HepG2 (cell line): ENCODE results near the gene IRX2. TPM values are rescaled to one million over a fixed set of nuclear protein-coding genes. Genes with fewer than 3 reads are reported as not detected.

Experiments
- ATAC-seq: fragments of 200-7000 bp; cut with Tn5 transposase; 3 replicates; pipeline ENCODE4 v1.9.1; 2020; ENCODE audit warnings: mild to moderate bottlenecking, moderate library complexity
- BruUV-seq: library from RNA; stranded (reverse); fragments of 400-500 nt; replicated peaks from 2 replicates; lab custom pipeline; 2021; lab: Mats Ljungman, UMichigan
- CTCF ChIA-PET: fragments of 300-600 bp; formaldehyde crosslinking; extraction: SDS; loops from one replicate; lab custom pipeline; 2021; ENCODE audit warnings: low total read pairs, inconsistent platforms, low intra/inter-chr PET ratio; lab: Yijun Ruan, JAX
- POLR2A ChIA-PET: fragments of 350-600 bp; sonication (Branson Sonifier 250); formaldehyde crosslinking; loops from one replicate; lab custom pipeline; 2020; ENCODE audit warnings: antibody characterized with exemption, inconsistent platforms; lab: Yijun Ruan, JAX
- DNase-seq: peaks from one replicate; pipeline ENCODE4 v3.0.0-alpha.2; 2015; ENCODE audit warnings: low spot score
- FAIRE-seq: peaks from 3 replicates; lab custom pipeline; 2011; peaks lifted over from hg19 to GRCh38; lab: Jason Lieb, UNC
- H2AFZ ChIP-seq: one replicate; pipeline ENCODE4 v1.6.1; 2011; ENCODE audit warnings: low read length, inconsistent platforms
- H3K27ac ChIP-seq: fragments of 300-600 bp; 3 replicates; pipeline ENCODE4 v1.8.0; 2011; ENCODE audit warnings: mixed run types, mild to moderate bottlenecking, mixed read lengths, low read length, inconsistent platforms; ENCODE audit not compliant: insufficient read depth; ENCODE audit errors: extremely low read length
- H3K27me3 ChIP-seq, 2 experiments: fragments of 200-600 bp in 1 of 2; 2 replicates in 1 of 2; 3 replicates in 1 of 2; pipeline versions ENCODE4 v1.6.0 to v1.8.0; 2011; ENCODE audit warnings: low read length in 2 of 2, mild to moderate bottlenecking in 2 of 2, moderate library complexity in 2 of 2, inconsistent platforms in 1 of 2; ENCODE audit not compliant: insufficient read depth in 2 of 2, control insufficient read depth in 1 of 2
- H3K36me3 ChIP-seq, 2 experiments: fragments of 200-600 bp in 1 of 2; replicated peaks in 1 of 2; 2 replicates in 1 of 2; 3 replicates in 1 of 2; pipeline versions ENCODE4 v1.5.1 to v1.8.0; 2011; ENCODE audit warnings: low read length in 2 of 2, inconsistent platforms in 1 of 2; ENCODE audit not compliant: insufficient read depth in 2 of 2, control insufficient read depth in 1 of 2
- H3K4me1 ChIP-seq: 2 replicates; pipeline ENCODE4 v1.5.1; 2012; ENCODE audit warnings: low read length, inconsistent platforms; ENCODE audit not compliant: insufficient read depth
- H3K4me2 ChIP-seq: 2 replicates; pipeline ENCODE4 v1.6.0; 2011; ENCODE audit warnings: low read depth, low read length, inconsistent platforms
- H3K4me3 ChIP-seq, 3 experiments: fragments of 200-600 bp in 1 of 3; sonication (generic), shearing (Covaris generic) in 1 of 3; replicated peaks in 1 of 3; 2 replicates each; pipeline ENCODE4 v1.5.1; 2011 to 2016; ENCODE audit warnings: low read length in 3 of 3, inconsistent platforms in 2 of 3, low read depth in 2 of 3, mild to moderate bottlenecking in 2 of 3, control low read depth in 1 of 3, mixed read lengths in 1 of 3; ENCODE audit not compliant: insufficient read depth in 1 of 3
- H3K79me2 ChIP-seq: one replicate; pipeline ENCODE4 v1.6.1; 2011; ENCODE audit warnings: low read length, inconsistent platforms; ENCODE audit not compliant: insufficient read depth
- H3K9ac ChIP-seq: 2 replicates; pipeline ENCODE4 v1.6.0; 2011; ENCODE audit warnings: mild to moderate bottlenecking, low read depth, low read length, inconsistent platforms; ENCODE audit not compliant: insufficient read depth
- H3K9me3 ChIP-seq: 2 replicates; pipeline ENCODE4 v1.5.1; 2012; ENCODE audit warnings: mild to moderate bottlenecking, low read length
- H4K20me1 ChIP-seq: 2 replicates; pipeline ENCODE4 v1.6.0; 2011; ENCODE audit warnings: inconsistent platforms, mild to moderate bottlenecking, low read length, moderate library complexity; ENCODE audit not compliant: insufficient read depth
- ATF7 ChIP-seq, 2 experiments: fragments of 450-650 bp in 1 of 2; sonication (generic) in 1 of 2; formaldehyde crosslinking in 1 of 2; IDR thresholded peaks; 2 replicates each; pipeline versions ENCODE4 v1.4.0 to v1.6.1; 2016 to 2020; ENCODE audit warnings: antibody characterized with exemption in 1 of 2, mild to moderate bottlenecking in 1 of 2, missing genetic modification reagents in 1 of 2
- ATF7-NPFF ChIP-seq: sonication (generic); formaldehyde crosslinking; IDR thresholded peaks from 2 replicates; pipeline ENCODE4 v1.8.1; 2023; ENCODE audit warnings: mild to moderate bottlenecking, low read depth, missing genetic modification reagents, moderate library complexity
- FLYWCH1 ChIP-seq: sonication (generic); formaldehyde crosslinking; IDR thresholded peaks from 2 replicates; pipeline ENCODE4 v1.8.1; 2023; ENCODE audit warnings: mild to moderate bottlenecking, missing genetic modification reagents
- HIVEP1 ChIP-seq: sonication (generic); formaldehyde crosslinking; IDR thresholded peaks from 2 replicates; pipeline ENCODE4 v1.4.0; 2020; ENCODE audit warnings: mild to moderate bottlenecking, missing genetic modification reagents
- HMGA1 ChIP-seq: sonication (generic); formaldehyde crosslinking; conservative IDR thresholded peaks from 2 replicates; pipeline ENCODE4 v1.4.0; 2020; ENCODE audit warnings: missing genetic modification reagents
- HNRNPUL1 ChIP-seq: fragments of 200-400 bp; formaldehyde crosslinking; IDR thresholded peaks from 2 replicates; pipeline ENCODE4 v1.6.1; 2017; ENCODE audit warnings: low read depth, mild to moderate bottlenecking, low read length, moderate library complexity
- NFIC ChIP-seq: IDR thresholded peaks from 2 replicates; pipeline ENCODE4 v1.6.1; 2012; ENCODE audit warnings: mild to moderate bottlenecking, low read length, inconsistent platforms
- NFRKB ChIP-seq: fragments of 450-650 bp; IDR thresholded peaks from 2 replicates; pipeline ENCODE4 v1.6.1; 2017
- ZFP41 ChIP-seq: sonication (generic); formaldehyde crosslinking; IDR thresholded peaks from 2 replicates; pipeline ENCODE4 v1.4.0; 2020; ENCODE audit warnings: mild to moderate bottlenecking, missing genetic modification reagents, borderline replicate concordance
- ZNF567 ChIP-seq: sonication (generic); formaldehyde crosslinking; IDR thresholded peaks from 2 replicates; pipeline ENCODE4 v1.8.1; 2023; ENCODE audit warnings: mild to moderate bottlenecking, missing genetic modification reagents, borderline replicate concordance
- ZNF761 ChIP-seq: sonication (generic); formaldehyde crosslinking; conservative IDR thresholded peaks from 2 replicates; pipeline ENCODE4 v1.4.0; 2020; ENCODE audit warnings: mild to moderate bottlenecking, missing genetic modification reagents
- ZNF781 ChIP-seq: sonication (generic); formaldehyde crosslinking; IDR thresholded peaks from 2 replicates; pipeline ENCODE4 v1.5.1; 2020; ENCODE audit warnings: borderline replicate concordance, mild to moderate bottlenecking, missing genetic modification reagents; ENCODE audit errors: not compliant biosample characterization
- WGBS: methylation state at CpG from one replicate; pipeline ENCODE4 v1.1.6; 2017; ENCODE audit warnings: low lambda C conversion rate; 5-methylcytosine and 5-hydroxymethylcytosine counted together
- in situ Hi-C: cut with HindIII; loops from 2 replicates; pipeline ENCODE4 v1.10.0; 2017; ENCODE audit warnings: low pct_unique_long_range_greater_than_20kb; ENCODE audit not compliant: extremely low pct_ligation_motif_present
- intact Hi-C: fragments of 100-400 bp; cut with micrococcal nuclease; formaldehyde crosslinking; loops from one replicate; pipeline ENCODE4 v1.10.0; 2022; ENCODE audit not compliant: unreplicated experiment
- polyA plus RNA-seq, 8 experiments: library from polyadenylated mRNA; depleted of rRNA in 3 of 8; stranded (reverse) in 7 of 8; unstranded in 1 of 8; fragments of >200 nt; fragmentation: Illumina TruSeq in 4 of 8; extraction: Trizol in 4 of 8; gene quantifications; 2 replicates each; pipeline versions ENCODE4 v1.2.1 to v1.2.3, GENCODE V29; 2011 to 2016; ENCODE audit warnings: low read depth in 4 of 8, missing spikeins in 1 of 8, mixed read lengths in 1 of 8; ENCODE audit not compliant: insufficient read depth in 1 of 8
- total RNA-seq, 5 experiments: library from RNA; depleted of rRNA; stranded (reverse); fragments of >200 nt; fragmentation: Illumina TruSeq; extraction: Trizol; gene quantifications; 2 replicates each; pipeline ENCODE4 v1.2.3, GENCODE V29; 2016; ENCODE audit warnings: low read depth in 1 of 5
- TF ChIP-seq, protein P1 (sequence below): sonication (generic); formaldehyde crosslinking; conservative IDR thresholded peaks from 2 replicates; pipeline ENCODE4 v1.4.0; 2020; ENCODE audit warnings: mild to moderate bottlenecking, missing genetic modification reagents, moderate library complexity
- TF ChIP-seq, protein P2 (sequence below): sonication (generic); formaldehyde crosslinking; IDR thresholded peaks from 2 replicates; pipeline ENCODE4 v1.4.0; 2020; ENCODE audit warnings: missing genetic modification reagents, mild to moderate bottlenecking, borderline replicate concordance
- TF ChIP-seq, protein P3 (sequence below): sonication (generic); formaldehyde crosslinking; IDR thresholded peaks from 2 replicates; pipeline ENCODE4 v1.4.0; 2020; ENCODE audit warnings: missing genetic modification reagents; ENCODE audit errors: not compliant biosample characterization

Gene IRX2
- total and polyA plus RNA-seq, 2 of the 13 experiments (the other 11 are each of a cell fraction or from before 2014, with no cell fraction given), result not detected

DNA sequence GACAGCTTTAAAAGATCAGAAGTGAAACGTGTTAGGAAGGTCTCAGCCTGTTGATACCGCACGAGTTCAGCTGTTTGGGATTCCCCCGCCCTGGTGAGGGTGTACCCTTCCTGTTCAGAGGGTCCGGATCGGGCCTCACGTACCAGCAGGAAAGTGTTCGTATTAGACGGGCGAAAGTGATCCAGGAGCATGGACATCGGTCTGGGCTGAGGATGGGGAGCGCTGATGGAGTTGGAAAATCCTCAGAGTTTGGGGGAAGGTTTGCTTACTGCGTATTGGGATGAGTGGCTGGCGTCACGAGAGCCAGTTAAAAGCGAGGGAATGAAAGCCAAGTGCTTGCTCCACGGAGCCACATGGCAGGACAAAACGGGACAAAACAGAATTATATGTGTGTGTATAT is 47.4 kb downstream of the IRX2 start:
- H3K9me3 ChIP-seq, result no peaks in the 10 kb centered on the region
- H3K36me3 ChIP-seq, result no peaks in the 10 kb centered on the region
- TF ChIP-seq, protein P1, sequence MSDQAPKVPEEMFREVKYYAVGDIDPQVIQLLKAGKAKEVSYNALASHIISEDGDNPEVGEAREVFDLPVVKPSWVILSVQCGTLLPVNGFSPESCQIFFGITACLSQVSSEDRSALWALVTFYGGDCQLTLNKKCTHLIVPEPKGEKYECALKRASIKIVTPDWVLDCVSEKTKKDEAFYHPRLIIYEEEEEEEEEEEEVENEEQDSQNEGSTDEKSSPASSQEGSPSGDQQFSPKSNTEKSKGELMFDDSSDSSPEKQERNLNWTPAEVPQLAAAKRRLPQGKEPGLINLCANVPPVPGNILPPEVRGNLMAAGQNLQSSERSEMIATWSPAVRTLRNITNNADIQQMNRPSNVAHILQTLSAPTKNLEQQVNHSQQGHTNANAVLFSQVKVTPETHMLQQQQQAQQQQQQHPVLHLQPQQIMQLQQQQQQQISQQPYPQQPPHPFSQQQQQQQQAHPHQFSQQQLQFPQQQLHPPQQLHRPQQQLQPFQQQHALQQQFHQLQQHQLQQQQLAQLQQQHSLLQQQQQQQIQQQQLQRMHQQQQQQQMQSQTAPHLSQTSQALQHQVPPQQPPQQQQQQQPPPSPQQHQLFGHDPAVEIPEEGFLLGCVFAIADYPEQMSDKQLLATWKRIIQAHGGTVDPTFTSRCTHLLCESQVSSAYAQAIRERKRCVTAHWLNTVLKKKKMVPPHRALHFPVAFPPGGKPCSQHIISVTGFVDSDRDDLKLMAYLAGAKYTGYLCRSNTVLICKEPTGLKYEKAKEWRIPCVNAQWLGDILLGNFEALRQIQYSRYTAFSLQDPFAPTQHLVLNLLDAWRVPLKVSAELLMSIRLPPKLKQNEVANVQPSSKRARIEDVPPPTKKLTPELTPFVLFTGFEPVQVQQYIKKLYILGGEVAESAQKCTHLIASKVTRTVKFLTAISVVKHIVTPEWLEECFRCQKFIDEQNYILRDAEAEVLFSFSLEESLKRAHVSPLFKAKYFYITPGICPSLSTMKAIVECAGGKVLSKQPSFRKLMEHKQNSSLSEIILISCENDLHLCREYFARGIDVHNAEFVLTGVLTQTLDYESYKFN (CRISPR knock-in tag), result no peak
- no peak for TF ChIP-seq HMGA1
- TF ChIP-seq ZNF761, result no peak
- TF ChIP-seq FLYWCH1 (CRISPR knock-in tag), result no peak
- no peak for TF ChIP-seq ZFP41 (CRISPR knock-in tag)
- TF ChIP-seq ZNF567 (CRISPR knock-in tag), result no peak
- TF ChIP-seq ATF7 (IDR thresholded peaks at IDR 0.05), result no peak
- TF ChIP-seq ATF7 (CRISPR knock-in tag; IDR thresholded peaks at IDR 0.05), result no peak
- no peak for TF ChIP-seq ZNF781
- no peak for TF ChIP-seq NFRKB
- TF ChIP-seq ATF7-NPFF, result no peak
- TF ChIP-seq HIVEP1, result no peak
- TF ChIP-seq, protein P2, sequence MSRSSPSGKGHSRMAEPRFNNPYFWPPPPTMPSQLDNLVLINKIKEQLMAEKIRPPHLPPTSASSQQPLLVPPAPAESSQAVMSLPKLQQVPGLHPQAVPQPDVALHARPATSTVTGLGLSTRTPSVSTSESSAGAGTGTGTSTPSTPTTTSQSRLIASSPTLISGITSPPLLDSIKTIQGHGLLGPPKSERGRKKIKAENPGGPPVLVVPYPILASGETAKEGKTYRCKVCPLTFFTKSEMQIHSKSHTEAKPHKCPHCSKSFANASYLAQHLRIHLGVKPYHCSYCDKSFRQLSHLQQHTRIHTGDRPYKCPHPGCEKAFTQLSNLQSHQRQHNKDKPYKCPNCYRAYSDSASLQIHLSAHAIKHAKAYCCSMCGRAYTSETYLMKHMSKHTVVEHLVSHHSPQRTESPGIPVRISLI (CRISPR knock-in tag), result no peak
- TF ChIP-seq HNRNPUL1, result no peak
- TF ChIP-seq, protein P3, sequence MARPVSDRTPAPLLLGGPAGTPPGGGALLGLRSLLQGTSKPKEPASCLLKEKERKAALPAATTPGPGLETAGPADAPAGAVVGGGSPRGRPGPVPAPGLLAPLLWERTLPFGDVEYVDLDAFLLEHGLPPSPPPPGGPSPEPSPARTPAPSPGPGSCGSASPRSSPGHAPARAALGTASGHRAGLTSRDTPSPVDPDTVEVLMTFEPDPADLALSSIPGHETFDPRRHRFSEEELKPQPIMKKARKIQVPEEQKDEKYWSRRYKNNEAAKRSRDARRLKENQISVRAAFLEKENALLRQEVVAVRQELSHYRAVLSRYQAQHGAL (CRISPR knock-in tag), result no peak
- TF ChIP-seq NFIC, result no peak
- peaks cover 2 to 50% of the 10 kb centered on the region in 2 experiments; a peak in 4 of 5 replicates for H3K27me3 ChIP-seq
- 33% methylated on average over 18 of the region's 18 CpGs for WGBS
- no peak overlapping the region for H3K27ac ChIP-seq
- no peaks in the 10 kb centered on the region for H4K20me1 ChIP-seq
- BruUV-seq, result no TSS peak
- ChIA-PET CTCF (no interaction called here), POLR2A (no interaction called here)
- no peaks in the 10 kb centered on the region for H3K79me2 ChIP-seq
- no peak overlapping the region for H3K9ac ChIP-seq
- no peak overlapping the region for H2AFZ ChIP-seq
- in situ Hi-C loops (no loop called here), intact Hi-C loops (no loop called here)
- no peak overlapping the region for H3K4me3 ChIP-seq
- no peak for FAIRE-seq
- 0 out of 2 replicates have a peak, but pooled peaks cover under 1% of the 10 kb centered on the region for H3K4me1 ChIP-seq
- ATAC-seq, result no peak
- H3K4me2 ChIP-seq, result no peak overlapping the region
- no peak for DNase-seq
